Measurements from ENCODE around the gene ERN1.
"Not testable (repeated sequence)": the region's sequence is repeated elsewhere in the genome, so short reads cannot be mapped to it uniquely, and the experiment has no call there.

Gene ERN1

DNA sequence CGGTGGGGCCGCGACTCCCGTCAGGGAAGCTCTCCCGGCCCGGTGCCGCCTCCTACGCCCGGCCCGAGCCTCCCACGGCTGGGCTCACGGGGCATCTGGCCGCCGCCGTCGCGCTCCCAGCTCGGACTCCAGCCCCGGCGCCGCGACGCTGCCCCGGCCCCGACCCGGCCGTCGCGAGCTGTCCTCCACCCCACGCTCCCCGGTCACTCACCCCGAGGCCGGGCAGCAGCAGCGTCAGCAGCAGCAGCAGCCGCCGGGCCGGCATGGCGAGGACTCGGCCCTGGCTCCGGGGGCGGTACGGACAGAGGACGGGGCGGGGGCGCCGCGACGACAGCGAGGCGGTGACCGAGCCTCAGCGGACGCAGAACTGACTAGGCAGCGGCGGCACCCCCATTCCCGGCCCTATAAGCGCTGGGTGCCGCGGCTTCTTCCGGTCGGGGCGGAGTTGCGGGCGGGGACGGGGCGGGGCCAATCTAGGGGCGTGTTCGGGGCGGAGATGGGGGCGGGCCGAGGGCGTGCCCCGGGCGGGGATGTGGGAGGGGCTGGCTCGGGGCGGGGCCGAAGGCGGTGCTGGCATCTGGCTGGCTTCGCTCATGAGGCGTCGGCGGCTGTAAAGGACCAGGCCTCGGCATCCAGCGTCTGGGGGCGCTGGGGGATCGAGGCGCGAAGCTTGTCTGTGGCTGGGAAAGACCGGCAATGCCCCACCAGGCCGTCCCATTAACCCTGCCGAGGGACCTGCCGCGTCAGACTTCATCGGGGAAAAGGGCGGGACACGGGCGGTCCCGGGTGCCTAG lies at the start of gene ERN1:
ERN1 (minus strand) TSS at position 380 of the 794 bp plus-strand sequence; CDS start at position 265, 115 bp downstream.
- peak in 1 of 2 experiments; percentile 56 for DNase-seq

- DNase-seq = not testable (repeated sequence)
Observed at GRCh38 chr17:64179024-64179423, 49.1 kb upstream of the ERN1 start.

- DNase-seq = no peak
Observed at GRCh38 chr17:64178011-64178825, 48.3 kb upstream of the ERN1 start.

- DNase-seq = no peak
Observed at GRCh38 chr17:64177311-64178010, 47.5 kb upstream of the ERN1 start.

- no peak for DNase-seq
Observed at GRCh38 chr17:64176556-64176955, 46.6 kb upstream of the ERN1 start.

DNA sequence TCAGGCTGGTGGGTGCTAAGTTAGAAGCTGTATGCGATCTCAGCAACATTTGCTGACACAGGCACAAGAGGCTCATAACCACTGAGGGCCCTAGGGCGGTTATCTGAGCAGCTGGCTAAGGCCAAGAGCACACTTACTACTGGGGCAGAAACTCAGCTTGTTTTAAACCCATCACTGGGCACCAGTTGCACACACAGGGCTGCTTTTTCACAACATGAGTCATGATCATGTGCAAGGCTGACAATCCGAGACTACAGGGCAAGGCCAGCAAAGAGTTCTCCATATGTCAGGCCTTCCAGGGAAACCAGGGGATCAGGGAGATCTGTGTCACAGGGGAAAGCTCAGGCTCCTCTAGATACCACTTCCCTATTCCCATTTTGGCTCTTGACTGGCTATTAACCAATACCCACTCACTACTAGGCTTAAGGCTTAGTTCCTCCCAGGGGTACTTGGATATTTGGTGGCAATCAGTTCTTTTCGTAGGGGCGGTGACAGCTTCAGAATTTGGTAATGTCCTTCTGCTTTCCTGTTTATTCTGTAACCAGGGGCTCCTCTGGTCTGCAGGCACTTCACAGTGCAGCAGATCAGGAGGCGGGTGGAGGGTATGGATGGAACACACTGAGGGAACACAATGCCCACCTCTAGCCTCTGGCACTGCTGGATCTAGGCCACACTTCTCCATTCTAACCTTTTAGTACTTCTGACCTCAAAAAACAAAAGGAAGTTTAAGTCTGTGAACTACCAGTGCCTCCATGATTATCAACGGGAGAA lies 44.9 kb upstream of the ERN1 start:
- DNase-seq = no peak

DNA sequence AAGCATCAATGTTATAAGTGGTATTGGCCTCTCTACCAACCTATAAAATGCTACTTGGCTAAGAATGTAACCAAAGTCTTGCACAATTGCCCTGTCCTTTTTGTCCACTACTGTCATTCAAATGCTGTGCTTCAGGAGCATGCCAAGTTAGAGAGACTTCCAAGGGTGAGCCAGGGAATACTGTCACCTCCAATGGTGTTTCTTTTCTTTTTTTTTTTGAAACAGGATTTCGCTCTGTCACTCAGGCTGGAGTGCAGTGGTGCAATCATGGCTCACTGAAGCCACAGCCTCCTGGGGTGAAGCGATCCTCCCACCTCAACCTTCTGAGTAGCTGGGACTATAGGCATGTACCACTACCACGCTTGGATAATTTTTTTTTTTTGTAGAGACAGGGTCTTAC lies 43.7 kb upstream of the ERN1 start:
- no peak for DNase-seq

DNA sequence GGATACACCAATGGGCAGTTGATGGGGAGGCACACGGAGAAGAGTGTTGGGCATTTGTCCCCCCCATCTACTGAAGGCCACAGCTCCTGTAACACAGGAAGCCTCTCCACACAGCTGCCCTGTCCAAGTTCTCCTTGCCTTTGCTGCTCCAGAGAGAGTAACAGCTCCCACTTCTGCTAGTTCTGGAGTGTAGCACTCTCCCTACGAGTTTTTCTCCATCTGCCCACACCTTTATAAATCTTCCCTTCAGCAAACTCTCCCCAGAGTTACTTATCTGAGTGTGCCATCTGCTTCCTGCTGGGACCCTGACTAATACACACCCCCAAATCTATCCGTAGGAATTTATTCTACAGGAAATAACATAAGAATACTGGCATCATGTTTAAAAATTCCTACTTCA lies 42.6 kb upstream of the ERN1 start:
- DNase-seq = no peak

- DNase-seq = no peak
Observed at GRCh38 chr17:64171041-64171440, 41.1 kb upstream of the ERN1 start.

GRCh38 chr17:64170286-64170685 lies 40.3 kb upstream of the ERN1 start:
- no peak for DNase-seq

GRCh38 chr17:64167666-64168065 lies 37.7 kb upstream of the ERN1 start:
- DNase-seq = not testable (repeated sequence)

GRCh38 chr17:64166876-64167275 lies 36.9 kb upstream of the ERN1 start:
- DNase-seq = peak in 1 of 2 experiments; percentile 5

- no peak for DNase-seq
Observed at GRCh38 chr17:64165347-64165746, 35.4 kb upstream of the ERN1 start.

- no peak for DNase-seq
Observed at GRCh38 chr17:64164596-64165285, 34.8 kb upstream of the ERN1 start.

DNA sequence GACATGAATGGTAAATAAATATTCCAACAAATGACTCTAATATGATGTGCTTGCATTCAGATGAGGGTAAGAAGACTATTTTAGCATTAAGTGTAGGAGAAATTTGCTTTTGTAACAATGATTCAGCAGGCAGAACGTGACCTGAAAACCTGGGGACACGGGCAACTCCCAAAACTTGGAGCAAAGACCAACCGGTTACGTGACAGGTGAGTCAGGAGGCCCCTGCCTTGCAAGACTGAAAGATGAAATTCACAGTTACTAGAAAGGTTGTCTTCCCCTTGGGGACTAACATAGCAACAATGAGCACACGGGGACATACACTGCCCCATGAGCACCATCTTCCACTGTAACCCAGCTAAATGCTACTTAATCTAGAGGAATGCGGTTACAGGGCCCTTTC lies 33.5 kb upstream of the ERN1 start:
- no peak for DNase-seq

DNA sequence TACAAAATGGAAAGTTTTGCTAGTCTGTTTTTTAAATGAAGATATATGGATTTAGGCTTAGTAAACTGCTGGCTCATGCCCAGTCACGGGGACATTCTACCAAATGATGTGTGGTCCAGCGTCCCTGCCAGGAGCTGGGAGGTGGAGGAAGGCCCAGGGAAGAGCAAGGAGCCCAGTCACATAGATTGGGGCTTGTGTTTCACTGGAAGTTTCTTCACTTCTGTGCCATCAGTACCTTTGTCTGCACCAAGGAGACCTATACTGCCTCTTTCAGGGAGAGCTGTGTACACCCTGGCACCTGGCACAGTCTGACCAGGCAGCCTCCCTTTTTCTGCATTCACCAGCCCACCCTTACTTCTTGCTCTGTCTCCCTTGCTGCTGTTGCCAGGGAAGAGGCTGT lies 32.6 kb upstream of the ERN1 start:
- no peak for DNase-seq

DNA sequence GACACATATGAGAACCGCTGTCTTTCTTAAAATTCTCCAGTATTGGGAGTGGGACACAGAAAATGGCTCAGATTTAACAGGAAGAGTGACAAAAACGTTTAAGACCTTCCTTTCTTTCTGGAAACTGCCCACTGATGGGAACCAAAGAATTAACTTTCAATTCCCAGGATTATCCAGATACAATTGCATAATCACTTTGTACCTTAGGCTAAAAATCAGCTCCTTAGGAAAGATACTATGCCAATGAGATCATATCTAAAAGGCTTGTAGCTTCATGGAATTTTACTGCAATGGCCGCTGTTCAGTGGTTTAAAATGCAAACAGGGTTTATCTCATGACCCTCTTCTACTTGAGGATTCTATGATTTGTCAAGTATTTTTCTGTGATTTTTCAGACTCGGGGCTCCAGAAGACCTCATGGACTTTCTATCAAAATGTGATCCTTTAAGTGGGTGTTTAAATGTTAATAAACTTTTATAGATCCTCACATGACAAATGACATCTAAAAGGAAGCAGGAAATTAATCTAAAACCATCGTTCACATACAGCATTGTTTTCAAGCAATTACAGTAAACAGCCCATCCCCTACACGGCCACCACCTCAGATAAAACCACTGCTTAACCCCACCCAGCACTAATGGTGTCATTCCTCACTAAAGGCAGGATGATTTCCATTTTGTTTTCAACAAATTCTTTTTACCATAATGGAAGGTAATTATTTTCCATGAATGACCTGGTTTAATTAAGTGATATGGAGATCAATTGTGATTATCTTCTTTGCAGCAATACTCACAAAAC lies 31.6 kb upstream of the ERN1 start:
- DNase-seq = no peak

- no peak for DNase-seq
Observed at GRCh38 chr17:64160378-64160777, 30.4 kb upstream of the ERN1 start.

GRCh38 chr17:64158831-64159590 lies 29.1 kb upstream of the ERN1 start:
- DNase-seq = no peak

GRCh38 chr17:64158406-64158805 lies 28.5 kb upstream of the ERN1 start:
- DNase-seq = no peak
